Occipital lobe (tissue), 2 donors: ENCODE results near the gene GATA1. TPM values are rescaled to one million over a fixed set of nuclear protein-coding genes. Genes with fewer than 3 reads are reported as not detected.

Experiments used
- DNase-seq: peaks from one replicate; lab custom pipeline; 2025; lab: John Stamatoyannopoulos, UW
- total RNA-seq: library from RNA; depleted of rRNA; stranded (reverse); fragments of >200 nt; gene quantifications from one replicate; pipeline ENCODE4 v1.2.3, GENCODE V29; 2014

Gene GATA1
- 0.31 TPM for total RNA-seq

DNA sequence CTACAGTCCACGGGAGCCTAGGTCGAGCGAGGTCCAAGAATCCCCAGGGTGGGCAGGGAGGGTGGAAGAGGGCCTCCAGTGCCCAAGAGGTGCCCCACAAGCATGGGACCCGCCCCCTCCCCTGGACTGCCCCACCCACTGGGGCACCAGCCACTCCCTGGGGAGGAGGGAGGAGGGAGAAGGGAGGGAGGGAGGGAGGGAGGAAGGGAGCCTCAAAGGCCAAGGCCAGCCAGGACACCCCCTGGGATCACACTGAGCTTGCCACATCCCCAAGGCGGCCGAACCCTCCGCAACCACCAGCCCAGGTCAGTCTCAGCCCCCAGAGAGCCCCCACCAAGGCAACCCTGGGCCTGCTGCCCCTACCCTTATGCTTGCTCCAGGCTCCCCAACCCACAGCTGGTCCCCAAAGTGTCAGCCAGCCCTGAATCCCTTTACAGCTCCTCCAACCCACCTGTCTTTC is at the start of gene GATA1:
Gene GATA1 (plus strand): TSS at position 250 of the 460 bp plus-strand sequence. CDS start 4,520 bp downstream, outside the sequence.
- no peak for DNase-seq

DNA sequence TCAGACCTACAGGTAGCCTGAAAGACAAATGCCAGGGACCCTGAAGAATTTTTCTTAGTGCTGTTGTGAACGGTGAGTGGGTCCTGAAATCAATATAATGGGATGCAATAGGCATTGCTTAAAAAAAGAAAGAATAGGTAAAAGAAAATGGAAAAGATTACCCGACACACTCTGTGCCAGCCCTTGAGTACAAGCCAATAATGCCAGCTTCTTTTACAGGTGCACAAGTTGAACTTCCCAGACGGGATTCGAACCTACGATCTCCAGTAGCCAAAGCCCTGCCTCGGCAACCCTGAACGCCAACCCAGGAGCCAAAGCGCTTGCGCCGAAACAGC is 49.5 kb upstream of the GATA1 start:
- no peak for DNase-seq

DNA sequence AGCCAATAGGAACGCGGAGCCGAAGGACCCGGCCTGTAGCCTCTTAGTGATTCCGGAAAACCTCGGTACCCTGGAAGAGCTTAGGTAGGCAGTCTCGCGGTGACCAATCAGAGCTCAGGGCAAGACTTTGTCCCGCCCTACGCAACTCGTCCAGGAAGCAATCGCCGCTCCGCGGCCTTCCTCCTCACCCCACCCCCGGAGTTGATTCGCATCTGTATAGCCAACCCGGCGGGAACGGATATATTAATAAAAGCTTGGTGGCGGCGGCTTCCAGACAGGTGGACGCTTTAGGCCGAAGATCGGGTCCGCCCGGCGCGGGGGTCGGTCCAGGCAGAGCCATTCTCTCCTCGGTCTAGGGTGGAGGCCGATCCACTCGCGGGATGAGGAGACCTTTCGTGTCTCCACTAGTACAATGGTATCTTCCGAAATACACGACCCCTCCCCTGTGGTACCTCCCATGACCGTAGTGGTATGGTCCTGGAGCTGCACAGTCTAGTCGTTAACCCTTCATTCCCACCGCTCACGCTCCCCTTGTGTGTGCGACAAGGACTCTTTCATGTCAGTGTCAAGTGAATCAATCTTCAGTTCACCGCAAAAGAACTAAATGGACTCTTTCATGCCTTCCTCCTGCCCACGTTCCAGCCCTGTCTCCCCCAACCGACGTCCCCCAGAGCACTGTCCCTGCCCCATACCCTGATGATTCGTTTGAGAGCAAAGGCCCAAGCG is 49.0 kb upstream of the GATA1 start:
- peak; percentile 90 for DNase-seq

DNA sequence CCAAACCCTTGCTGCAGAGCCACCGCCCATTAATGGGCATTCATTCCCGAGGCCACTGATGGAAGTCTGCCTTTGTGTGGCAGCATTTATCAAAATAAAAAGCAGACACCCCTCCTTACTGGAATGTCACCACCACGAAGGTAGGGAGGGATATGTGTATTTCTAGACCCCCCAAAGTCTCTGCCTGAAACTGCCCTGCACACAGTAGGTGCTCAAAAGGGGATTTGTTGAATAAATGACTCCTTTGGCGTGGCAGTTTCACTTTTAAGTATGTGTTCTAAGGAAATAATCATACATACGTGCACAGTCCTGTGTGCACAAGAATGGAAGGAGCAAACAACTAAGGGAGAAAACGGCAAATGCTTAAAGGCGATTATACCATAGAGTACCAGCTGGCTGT is 48.5 kb upstream of the GATA1 start:
- no peak for DNase-seq

DNA sequence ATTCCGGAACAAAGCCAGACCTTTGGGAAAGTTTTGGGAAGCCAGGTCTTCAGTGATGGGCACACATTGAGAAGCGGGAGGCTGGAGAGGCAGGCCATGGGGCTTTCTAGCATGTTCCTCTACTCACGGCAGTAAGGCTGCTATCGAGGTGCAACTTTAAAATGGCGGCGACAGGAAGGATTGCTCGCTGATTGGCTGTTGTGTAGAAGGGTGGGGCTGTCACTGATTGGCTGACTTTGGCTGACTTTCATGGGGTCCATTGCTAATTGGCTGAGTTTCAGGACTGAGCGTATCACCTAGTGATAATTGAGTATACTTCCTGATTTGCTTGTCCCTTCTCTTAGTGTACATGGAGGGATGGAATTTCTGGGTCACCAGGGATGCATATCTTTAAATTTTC is 44.6 kb upstream of the GATA1 start:
- DNase-seq, result no peak

DNA sequence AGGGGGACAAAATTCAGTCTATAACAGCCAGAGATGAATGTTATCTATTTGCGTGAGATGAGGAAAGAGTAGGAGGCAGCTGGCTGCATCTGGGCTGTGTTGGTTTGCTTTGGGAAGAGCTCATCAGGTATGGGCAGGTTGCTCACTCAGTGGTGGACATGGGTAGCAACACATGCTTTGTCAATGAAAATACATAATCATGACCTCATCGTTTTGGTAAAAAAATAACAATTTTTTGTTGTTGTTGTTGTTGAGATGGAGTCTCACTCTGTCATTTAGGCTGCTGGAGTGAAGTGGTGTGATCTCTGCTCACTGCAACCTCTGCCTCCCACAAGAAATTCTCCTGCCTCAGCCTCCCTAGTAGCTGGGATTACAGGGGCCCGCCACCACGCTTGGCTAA is 41.2 kb upstream of the GATA1 start:
- DNase-seq, result no peak

DNA sequence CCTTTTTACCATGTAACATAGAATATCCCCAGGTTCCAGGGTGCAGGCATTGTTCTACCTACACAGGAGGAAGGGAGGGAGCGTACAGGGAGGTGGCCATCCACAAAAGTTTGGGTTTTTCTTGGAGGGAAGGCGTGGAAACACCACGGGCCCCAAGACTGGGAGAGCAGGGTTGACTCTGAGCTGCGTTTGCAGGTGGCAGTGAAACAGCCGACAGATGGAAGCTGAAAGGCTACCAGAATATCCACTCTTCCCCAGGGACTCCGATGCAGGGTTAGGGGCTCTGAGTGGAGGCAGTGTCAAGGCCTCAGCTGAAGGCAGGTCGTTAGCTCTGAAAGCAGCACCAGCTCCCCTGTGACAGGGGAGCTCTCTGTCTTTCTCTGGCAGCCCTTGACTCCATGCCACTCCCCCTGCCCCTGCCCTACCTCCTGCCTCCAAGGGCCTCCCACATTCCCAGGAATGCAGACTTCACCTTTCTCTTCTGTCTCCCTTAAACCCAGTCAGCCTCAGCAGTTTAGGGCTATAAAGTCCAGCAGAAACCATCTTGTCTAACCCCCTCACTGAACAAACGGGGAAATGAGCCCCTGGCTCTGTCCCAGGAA is 38.9 kb upstream of the GATA1 start:
- DNase-seq, result no peak

DNA sequence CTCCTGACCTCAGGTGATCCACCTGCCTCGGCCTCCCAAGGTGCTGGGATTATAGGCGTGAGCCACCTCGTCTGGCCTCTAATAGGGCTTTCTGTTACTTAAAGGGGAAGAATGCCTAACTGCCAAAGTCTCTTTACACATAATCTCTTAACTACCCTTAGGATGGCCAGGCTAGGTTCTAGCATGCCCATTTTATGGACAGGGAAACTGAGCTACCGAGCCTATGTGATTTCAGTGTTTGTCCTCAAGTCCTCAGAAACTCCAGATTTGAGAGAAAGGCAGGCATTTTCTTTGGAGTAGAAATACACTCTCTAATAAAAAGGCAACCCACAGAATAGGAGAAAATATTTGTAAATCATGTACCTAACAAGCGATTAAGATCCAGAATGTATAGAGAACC is 37.2 kb upstream of the GATA1 start:
- no peak for DNase-seq

DNA sequence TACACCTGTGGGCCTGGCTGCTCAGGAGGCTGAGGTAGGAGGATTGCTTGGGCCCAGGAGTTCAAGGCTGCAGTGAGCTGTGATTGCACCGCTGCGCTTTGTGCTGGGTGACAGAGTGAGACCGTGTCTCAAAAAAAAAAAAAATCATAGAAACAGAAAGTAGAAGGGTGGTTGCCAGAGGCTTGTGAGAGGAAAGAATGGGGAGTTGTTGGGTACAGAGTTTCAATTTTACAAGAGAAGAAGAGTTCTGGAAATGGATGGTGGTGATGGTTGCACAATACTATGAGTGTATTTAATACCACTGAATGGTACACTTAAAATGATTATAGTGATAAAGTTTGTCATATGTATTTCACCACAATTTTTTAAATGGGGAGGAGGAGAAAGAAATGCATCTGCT is 35.0 kb upstream of the GATA1 start:
- no peak for DNase-seq

DNA sequence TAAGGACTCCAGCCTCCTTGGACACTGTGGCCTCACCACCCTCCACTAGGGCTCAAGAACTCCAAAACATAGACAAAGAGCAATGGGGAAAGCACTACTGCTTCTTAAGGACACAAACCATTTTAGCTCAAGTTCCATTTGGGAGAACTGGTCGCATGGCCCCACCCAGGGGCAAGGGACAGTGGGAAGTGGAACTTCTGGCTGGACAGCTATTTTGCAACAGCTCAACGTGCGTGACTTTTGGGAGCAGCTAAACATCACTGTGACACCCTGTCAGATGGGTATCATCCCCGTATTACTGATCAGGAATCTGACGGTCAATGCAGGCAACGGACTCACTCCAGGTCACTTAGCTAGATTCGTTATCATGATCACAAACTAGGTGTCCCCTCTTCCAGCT is 33.9 kb upstream of the GATA1 start:
- no peak for DNase-seq

DNA sequence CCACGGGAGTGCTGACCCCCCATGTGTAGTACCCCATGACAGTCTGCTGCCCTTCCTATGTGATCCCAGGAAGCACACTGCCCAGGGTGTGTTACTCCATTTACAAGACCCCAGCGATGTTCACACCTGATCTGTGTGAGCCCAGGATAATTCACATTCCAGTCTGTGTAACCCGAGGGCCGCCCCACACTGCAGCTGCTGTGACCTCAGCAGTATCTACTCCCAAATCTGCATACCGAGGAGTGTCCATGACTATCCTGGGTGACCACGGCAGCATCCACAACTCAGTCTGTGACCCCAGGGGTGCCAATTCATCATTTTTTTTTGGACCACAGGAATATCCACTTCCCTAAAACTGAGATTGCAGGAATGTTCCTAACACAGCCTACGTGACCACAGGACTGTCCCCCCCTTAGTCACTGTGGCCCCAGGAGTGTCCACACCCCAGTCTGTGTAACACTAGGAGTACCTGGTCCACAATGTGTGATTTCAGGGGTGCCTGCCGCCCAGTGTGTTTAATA is 32.6 kb upstream of the GATA1 start:
- no peak for DNase-seq

DNA sequence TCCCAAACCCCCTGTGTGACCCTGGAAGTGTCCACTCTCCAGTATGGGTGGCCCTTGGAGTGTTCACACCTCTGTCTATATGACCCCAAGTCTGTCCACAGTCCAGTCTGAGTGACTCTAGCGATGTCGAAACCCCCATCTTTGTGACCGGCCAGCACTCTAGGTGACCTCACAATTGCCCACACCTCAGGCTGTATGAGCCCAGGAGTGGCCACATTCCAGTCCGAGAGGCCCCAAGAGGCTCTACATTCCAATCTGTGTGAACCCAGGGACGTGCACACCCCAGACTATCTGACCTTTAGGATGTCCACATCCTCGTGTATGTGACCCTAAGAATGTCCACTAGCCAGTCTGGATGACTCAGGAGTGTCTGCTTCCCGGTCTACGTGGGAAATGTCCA is 32.2 kb upstream of the GATA1 start:
- no peak for DNase-seq

DNA sequence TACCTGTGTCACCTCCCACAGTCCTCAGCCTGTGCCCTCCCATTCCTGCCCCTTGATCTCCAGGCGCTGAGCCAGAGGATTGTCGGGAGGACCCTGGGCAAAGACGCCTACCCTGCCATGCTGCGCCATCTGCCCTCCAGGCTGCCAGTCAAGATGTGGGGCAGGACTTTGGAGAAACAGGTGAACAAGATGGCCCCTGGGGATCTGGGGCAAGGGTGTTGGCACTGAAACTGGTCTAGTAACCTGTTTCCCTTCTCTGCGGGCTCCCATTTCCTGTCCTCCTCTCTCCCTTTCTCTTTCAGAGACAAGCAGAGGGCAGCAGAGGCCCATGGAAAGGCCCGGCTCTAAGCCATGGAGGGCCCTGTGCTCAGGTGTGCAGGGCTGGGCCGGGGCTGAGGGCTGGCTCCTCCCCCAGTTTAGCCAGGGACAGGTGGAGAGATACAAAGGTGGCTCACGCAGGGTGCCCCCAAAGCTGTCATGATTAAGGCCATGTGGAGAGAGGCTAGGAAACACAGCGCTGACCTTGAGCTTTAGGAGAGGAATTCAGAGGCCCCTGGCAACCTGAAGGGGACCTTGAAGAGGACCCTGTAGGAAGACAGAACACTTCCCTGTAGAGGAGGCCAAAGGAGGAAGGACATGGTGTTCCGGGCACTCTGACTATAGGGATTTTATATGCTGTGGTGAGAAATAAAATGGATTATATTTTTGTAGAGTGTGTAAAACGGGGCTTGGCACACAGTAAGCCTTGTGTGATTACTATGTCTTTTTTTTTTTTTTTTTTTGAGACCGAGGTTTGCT is 24.5 kb upstream of the GATA1 start, which contains the start of gene GLOD5:
Gene GLOD5 (plus strand): TSS at position 74 of the 798 bp plus-strand sequence. CDS start 44 bp downstream, at position 118.
- no peak for DNase-seq

DNA sequence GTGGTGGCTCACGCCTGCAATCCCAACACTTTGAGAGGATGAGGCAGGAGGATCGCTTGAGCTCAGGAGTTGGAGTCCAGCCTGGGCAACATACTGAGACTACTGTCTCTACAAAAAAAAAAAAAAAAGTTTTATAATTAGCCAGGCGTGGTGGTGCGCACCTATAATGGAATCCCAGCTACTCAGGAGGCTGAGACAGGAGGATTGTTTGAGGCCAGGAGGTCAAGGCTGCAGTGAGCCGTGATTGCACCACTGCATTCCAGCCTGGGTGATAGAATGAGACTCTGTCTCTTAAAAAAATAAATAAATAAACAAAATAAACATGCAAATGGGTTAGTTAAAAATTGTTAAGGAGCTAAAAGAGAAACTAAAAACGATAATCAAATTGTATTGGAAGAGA is 17.2 kb upstream of the GATA1 start:
- no peak for DNase-seq

DNA sequence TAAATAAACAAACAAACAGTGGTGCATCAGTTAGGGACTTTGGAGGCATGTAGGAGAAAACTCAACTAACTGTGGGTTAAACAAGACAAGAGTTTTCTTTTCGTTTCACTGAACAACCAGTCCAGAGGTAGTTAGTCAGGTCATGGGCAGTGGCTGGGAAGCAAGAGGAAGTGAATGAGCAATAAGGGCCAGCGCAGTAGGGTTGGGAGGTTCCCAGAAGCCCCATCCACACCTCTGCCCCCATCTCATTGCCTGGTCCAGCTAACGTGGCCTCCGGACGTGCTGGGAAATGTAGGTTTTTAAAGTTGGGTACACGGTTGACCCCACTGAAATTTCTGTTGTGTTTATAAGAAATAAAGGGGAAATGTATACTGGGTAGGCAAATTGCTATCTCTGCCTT is 16.1 kb upstream of the GATA1 start:
- DNase-seq, result no peak

DNA sequence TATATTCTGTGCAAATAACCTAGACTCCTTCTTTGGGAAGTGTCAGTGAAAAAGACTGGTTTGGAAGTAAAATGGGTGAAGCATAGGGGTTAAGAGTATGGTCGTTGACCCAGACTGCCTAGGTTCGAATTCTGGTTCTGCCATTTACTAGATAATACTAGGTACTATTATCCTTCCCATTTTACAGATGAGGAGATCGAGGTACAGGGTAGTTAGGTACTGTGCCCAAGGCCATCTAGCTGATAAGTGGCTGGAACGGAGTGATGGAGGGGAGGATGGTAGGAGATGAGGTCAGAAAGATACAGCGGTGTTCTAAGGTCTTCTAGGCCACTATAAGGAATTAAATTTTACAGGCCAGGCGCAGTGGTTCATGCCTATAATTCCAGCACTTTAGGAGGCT is 13.8 kb upstream of the GATA1 start:
- no peak for DNase-seq

DNA sequence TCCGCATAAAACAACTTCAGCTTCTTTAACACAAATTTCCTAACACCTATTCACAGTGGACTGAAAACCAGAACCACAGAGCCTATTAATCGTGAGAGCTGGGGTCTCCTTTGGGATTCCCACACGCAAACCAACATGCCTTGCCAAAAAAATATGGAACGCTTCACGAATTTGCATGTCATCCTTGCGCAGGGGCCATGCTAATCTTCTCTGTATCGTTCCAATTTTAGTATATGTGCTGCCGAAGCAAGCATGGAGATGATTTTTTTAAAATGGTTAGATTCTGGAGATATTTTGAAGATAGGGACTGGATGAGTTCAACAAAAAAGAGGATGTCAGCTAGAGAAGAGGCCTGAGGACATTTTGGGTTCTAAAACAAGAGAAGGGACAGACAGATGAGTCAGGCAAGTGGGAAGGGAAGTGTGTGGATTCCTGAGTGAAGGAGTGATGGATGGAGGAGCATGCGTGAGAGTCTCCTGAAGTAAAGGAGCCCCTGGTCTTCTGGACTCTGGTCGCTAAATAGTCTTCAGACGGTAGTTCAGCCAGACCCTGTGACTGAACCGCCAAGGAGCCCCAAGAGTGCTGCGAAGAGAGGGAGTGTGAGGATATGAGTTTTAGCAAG is 9.5 kb upstream of the GATA1 start:
- no peak for DNase-seq

DNA sequence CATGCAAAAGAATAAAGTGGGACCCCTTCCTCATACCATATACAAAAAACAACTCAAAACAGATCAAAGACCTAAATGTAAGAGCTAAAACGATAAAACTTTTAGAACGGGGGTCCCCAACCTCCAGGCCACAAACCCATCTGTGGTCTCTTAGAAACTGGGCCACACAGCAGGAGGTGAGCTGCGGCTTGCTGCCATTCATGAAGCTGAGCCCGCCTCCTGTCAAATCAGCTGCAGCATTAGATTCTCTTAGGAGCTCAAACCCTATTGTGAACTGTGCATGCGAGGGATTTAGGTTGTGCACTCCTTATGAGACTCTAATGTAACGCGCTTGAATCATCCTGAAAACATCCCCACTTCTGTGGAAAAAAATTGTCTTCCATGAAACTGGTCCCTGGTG is 7.0 kb upstream of the GATA1 start:
- DNase-seq, result no peak

DNA sequence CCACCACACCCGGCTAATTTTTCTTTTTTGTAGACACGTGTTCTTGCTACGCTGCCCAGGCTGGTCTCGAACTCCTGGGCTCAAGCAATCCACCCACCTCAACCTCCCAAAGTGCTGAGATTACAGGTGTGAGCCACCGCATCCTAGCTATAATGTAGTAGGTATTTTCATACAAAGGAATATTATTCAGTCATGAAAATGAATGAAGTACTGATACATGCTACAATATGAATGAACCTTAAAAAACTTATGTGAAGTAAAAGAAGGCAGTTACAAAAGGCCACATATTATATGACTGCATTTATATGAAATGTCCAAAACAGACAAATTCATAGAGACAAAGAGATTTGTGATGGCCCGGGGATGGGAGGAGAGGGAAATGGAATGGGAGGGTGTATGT is 4.7 kb upstream of the GATA1 start:
- no peak for DNase-seq

DNA sequence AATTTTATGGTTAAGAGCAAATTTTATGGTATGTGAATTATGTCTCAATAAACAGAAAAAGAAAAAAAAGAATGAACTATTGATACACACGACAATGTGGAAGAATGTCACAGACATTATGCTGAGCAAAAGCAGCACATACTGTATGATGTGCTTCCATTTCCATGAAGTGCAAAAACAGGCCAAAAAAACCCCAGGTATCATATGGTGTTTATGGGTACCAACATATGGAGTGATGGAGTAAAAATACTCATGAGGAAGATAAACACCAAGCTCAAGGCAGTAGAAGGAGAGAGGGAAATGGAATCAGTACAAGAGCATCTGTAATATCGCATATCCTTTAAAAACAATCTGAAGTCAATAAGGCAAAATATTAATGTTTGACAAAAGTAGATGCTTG is 4.2 kb upstream of the GATA1 start:
- DNase-seq, result no peak

DNA sequence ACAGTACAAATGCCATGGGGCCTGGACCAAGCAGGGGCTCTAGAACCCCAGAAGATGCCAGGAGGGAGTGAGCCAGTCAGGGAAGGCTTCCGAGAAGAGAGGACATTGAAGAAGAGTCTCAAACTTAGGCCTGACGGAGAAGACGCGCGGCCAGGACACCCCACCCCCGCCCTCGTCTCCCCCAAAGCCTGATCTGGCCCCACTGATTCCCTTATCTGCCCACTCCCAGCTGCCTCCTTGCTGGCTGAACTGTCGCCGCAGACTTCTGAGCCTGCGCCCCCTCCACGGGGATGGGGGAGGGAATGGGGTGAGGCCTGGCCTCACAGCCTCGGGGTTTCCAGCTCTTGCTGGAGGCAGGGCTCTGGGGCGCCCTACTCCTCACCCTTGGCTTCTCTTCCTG is 3.6 kb upstream of the GATA1 start:
- no peak for DNase-seq

DNA sequence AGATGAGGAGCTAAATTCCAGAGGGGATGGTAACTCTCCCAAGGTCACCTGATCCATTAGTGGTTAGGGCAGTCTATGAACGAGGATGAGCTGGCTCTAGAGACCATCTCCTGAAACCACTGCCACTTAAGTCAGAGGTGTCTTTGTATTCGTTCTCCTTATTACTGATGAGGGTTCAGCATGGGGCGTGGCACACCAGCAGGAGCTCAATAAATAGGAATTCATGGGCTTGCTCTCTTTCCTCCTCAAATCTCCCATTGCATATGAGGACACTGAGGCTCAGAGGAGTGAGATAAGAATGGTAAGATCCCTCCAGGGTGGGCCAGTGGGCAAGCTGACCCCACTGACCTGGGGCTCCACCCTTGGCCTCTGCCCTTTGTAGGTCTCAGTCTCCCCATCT is 1.7 kb upstream of the GATA1 start:
- DNase-seq, result no peak
